K562 (cell line): Measurements from ENCODE around the gene POR. TPM values are rescaled to one million over a fixed set of nuclear protein-coding genes. Genes with fewer than 3 reads are reported as not detected.

Source experiments
- ARID2 ChIP-seq: fragments of 450-650 bp; IDR thresholded peaks from 2 replicates; pipeline ENCODE4 v1.6.1; 2017; ENCODE audit warnings: antibody characterized with exemption, mild to moderate bottlenecking
- BMI1 ChIP-seq: fragments of 150-350 bp; IDR thresholded peaks from 2 replicates; pipeline ENCODE4 v1.6.1; 2014; ENCODE audit warnings: low read length
- CBX3 ChIP-seq, 2 experiments: IDR thresholded peaks; 1 replicate in 1 of 2; 2 replicates in 1 of 2; pipeline ENCODE4 v1.6.1; 2012; ENCODE audit warnings: inconsistent platforms in 2 of 2, low read length in 2 of 2, borderline replicate concordance in 1 of 2, control low read depth in 1 of 2
- GATAD2A ChIP-seq: fragments of 450-650 bp; IDR thresholded peaks from 2 replicates; pipeline ENCODE4 v1.6.1; 2017
- GTF2A2 ChIP-seq: IDR thresholded peaks from 2 replicates; pipeline ENCODE4 v1.6.1; 2016; ENCODE audit warnings: mild to moderate bottlenecking, missing genetic modification characterization, missing compliant biosample characterization
- MNT ChIP-seq, 2 experiments: fragments of 450-650 bp; conservative IDR thresholded peaks; 2 replicates each; pipeline ENCODE4 v1.6.1; 2017; ENCODE audit warnings: mild to moderate bottlenecking in 2 of 2, moderate library complexity in 2 of 2
- NCOA2 ChIP-seq, 2 experiments: fragments of 450-650 bp; IDR thresholded peaks; 2 replicates each; pipeline ENCODE4 v1.6.1; 2018; ENCODE audit warnings: mild to moderate bottlenecking in 2 of 2, moderate library complexity in 1 of 2; ENCODE audit not compliant: partially characterized antibody in 2 of 2
- NFIX ChIP-seq: fragments of 250-450 bp; sonication (Bioruptor Pico); IDR thresholded peaks from 2 replicates; pipeline ENCODE4 v1.4.0; 2020; ENCODE audit warnings: low read depth, mild to moderate bottlenecking, moderate library complexity
- PHB ChIP-seq: fragments of 250-450 bp; sonication (Bioruptor Pico); IDR thresholded peaks from 2 replicates; pipeline ENCODE4 v1.5.0; 2021
- PHTF2 ChIP-seq: fragments of 250-450 bp; sonication (Bioruptor Pico); IDR thresholded peaks from 2 replicates; pipeline ENCODE4 v1.5.0; 2021; ENCODE audit warnings: mild to moderate bottlenecking
- RFX1 ChIP-seq: fragments of 450-650 bp; IDR thresholded peaks from 2 replicates; pipeline ENCODE4 v1.6.1; 2016; ENCODE audit warnings: mild to moderate bottlenecking, moderate library complexity
- STAT5B ChIP-seq: fragments of 250-450 bp; sonication (Bioruptor Pico); IDR thresholded peaks from 2 replicates; pipeline ENCODE4 v1.8.0; 2021; ENCODE audit warnings: mild to moderate bottlenecking, inconsistent platforms
- ZBTB1 ChIP-seq: sonication (generic); formaldehyde crosslinking; IDR thresholded peaks from 2 replicates; pipeline ENCODE4 v1.8.1; 2023; ENCODE audit warnings: missing genetic modification reagents, low read depth, mild to moderate bottlenecking, borderline replicate concordance
- ZNF24 ChIP-seq: fragments of 450-650 bp; IDR thresholded peaks from 2 replicates; pipeline ENCODE4 v1.6.1; 2016
- polyA plus RNA-seq, 8 experiments: library from polyadenylated mRNA; depleted of rRNA in 4 of 8; stranded (reverse) in 5 of 8; unstranded in 3 of 8; fragments of >200 nt; fragmentation: Nextera tagmentation in 2 of 8; fragmentation: Illumina TruSeq in 1 of 8; extraction: Ambion mirVana in 2 of 8; extraction: Trizol in 1 of 8; gene quantifications; 2 replicates each; pipeline versions ENCODE4 v1.2.1 to v1.2.3, GENCODE V29; 2011 to 2014; ENCODE audit warnings: inconsistent platforms in 1 of 8, missing spikeins in 1 of 8
- total RNA-seq, 7 experiments: library from RNA; depleted of rRNA in 6 of 7; stranded (reverse); fragments of >200 nt in 6 of 7; fragmentation: Illumina TruSeq in 2 of 7; extraction: Trizol in 2 of 7; gene quantifications; 2 replicates each; pipeline versions ENCODE4 v1.2.1 to v1.2.3, GENCODE V29; 2011 to 2021; ENCODE audit warnings: low replicate concordance in 1 of 7
- TF ChIP-seq, protein P1 (sequence below): fragments of 250-450 bp; sonication (Bioruptor Pico); IDR thresholded peaks from 2 replicates; pipeline ENCODE4 v1.4.0; 2020; ENCODE audit warnings: mild to moderate bottlenecking, moderate library complexity, borderline replicate concordance
- TF ChIP-seq, protein P2 (sequence below), 2 experiments: fragments of 450-650 bp; IDR thresholded peaks; 2 replicates each; pipeline ENCODE4 v1.6.1; 2016
- TF ChIP-seq, protein P3 (sequence below): fragments of 450-650 bp; IDR thresholded peaks from 2 replicates; pipeline ENCODE4 v1.6.1; 2016; ENCODE audit warnings: mild to moderate bottlenecking

POR gene
- total and polyA plus RNA-seq, 9 of the 15 experiments (the other 6 are each of a cell fraction or from before 2014, with no cell fraction given) = 4.7 to 142 (median 40.8) TPM

DNA sequence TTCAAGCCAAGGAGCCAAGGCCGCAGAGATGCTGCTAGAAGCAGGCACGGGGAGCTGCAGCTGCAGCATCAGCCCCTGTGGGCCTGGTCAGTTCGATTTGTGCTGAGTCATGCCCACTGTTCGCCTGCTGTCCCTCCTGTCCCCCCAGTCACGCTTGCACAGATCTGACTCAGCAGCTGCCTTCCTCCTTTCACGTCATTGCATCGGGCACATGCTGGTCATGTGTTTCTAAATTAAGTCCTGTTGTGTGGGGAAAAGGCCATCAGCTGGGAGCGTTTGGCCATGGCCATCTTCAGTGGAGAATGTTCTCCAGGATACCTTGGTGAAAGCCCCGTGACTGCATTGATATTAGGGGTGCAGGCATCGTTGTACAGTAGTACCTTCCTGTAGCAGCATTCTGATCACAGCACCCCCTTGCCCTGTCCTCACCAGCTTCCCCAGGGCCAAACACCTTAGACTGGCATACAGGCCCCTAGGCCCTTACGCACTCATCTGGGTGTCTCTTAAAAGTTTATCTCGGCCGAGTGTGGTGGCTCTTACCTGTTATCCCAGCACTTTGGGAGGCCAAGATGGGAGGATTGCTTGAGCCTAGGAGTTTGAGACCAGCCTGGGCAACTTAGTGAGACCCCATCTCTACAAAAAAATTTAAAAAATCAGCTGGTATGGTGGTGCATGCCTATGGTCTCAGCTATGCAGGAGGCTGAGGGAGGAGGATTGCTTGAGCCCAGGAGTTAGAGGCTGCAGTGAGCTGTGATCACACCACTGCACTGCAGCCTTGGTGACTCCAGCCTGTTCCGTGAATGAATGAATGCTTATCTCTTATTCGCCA lies 23.2 kb downstream of the POR start (continued):
- TF ChIP-seq ZNF24 = peak; percentile 37; the same call in 1 of the 2 replicates
- no peak for TF ChIP-seq BMI1
- TF ChIP-seq, protein P1, sequence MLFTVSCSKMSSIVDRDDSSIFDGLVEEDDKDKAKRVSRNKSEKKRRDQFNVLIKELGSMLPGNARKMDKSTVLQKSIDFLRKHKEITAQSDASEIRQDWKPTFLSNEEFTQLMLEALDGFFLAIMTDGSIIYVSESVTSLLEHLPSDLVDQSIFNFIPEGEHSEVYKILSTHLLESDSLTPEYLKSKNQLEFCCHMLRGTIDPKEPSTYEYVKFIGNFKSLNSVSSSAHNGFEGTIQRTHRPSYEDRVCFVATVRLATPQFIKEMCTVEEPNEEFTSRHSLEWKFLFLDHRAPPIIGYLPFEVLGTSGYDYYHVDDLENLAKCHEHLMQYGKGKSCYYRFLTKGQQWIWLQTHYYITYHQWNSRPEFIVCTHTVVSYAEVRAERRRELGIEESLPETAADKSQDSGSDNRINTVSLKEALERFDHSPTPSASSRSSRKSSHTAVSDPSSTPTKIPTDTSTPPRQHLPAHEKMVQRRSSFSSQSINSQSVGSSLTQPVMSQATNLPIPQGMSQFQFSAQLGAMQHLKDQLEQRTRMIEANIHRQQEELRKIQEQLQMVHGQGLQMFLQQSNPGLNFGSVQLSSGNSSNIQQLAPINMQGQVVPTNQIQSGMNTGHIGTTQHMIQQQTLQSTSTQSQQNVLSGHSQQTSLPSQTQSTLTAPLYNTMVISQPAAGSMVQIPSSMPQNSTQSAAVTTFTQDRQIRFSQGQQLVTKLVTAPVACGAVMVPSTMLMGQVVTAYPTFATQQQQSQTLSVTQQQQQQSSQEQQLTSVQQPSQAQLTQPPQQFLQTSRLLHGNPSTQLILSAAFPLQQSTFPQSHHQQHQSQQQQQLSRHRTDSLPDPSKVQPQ (CRISPR knock-in tag) = 0 out of 2 replicates have a peak, but pooled peaks have one; percentile 73
- TF ChIP-seq GTF2A2 (tag) = peak; percentile 27; the same call in 1 of the 2 replicates
- no peak for TF ChIP-seq NFIX (CRISPR knock-in tag)
- no peak for TF ChIP-seq ZBTB1 (CRISPR knock-in tag)
- TF ChIP-seq PHB (CRISPR knock-in tag) = 0 out of 2 replicates have a peak, but pooled peaks have one; percentile 64
- TF ChIP-seq, protein P2, sequence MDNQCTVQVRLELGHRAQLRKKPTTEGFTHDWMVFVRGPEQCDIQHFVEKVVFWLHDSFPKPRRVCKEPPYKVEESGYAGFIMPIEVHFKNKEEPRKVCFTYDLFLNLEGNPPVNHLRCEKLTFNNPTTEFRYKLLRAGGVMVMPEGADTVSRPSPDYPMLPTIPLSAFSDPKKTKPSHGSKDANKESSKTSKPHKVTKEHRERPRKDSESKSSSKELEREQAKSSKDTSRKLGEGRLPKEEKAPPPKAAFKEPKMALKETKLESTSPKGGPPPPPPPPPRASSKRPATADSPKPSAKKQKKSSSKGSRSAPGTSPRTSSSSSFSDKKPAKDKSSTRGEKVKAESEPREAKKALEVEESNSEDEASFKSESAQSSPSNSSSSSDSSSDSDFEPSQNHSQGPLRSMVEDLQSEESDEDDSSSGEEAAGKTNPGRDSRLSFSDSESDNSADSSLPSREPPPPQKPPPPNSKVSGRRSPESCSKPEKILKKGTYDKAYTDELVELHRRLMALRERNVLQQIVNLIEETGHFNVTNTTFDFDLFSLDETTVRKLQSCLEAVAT (IDR thresholded peaks at IDR 0.05) = 0 out of 4 replicates have a peak, but pooled peaks of 1 of the 2 experiments have one; percentile 33
- no peak for TF ChIP-seq ARID2
- TF ChIP-seq, protein P3, sequence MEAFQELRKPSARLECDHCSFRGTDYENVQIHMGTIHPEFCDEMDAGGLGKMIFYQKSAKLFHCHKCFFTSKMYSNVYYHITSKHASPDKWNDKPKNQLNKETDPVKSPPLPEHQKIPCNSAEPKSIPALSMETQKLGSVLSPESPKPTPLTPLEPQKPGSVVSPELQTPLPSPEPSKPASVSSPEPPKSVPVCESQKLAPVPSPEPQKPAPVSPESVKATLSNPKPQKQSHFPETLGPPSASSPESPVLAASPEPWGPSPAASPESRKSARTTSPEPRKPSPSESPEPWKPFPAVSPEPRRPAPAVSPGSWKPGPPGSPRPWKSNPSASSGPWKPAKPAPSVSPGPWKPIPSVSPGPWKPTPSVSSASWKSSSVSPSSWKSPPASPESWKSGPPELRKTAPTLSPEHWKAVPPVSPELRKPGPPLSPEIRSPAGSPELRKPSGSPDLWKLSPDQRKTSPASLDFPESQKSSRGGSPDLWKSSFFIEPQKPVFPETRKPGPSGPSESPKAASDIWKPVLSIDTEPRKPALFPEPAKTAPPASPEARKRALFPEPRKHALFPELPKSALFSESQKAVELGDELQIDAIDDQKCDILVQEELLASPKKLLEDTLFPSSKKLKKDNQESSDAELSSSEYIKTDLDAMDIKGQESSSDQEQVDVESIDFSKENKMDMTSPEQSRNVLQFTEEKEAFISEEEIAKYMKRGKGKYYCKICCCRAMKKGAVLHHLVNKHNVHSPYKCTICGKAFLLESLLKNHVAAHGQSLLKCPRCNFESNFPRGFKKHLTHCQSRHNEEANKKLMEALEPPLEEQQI = no peak
- no peak for TF ChIP-seq RFX1
- peak in 1 of 2 experiments; percentile 77; a peak in 2 of 3 replicates for TF ChIP-seq CBX3 (IDR thresholded peaks at IDR 0.05; ENCODE audit: borderline replicate concordance in 1 of 2, low read length in 2 of 2)
- peak in 1 of 2 experiments; percentile 62 for TF ChIP-seq NCOA2 (IDR thresholded peaks at IDR 0.05; ENCODE audit: partially characterized antibody in 2 of 2)
- peak; percentile 53 for TF ChIP-seq GATAD2A
- TF ChIP-seq PHTF2 (CRISPR knock-in tag) = 0 out of 2 replicates have a peak, but pooled peaks have one; percentile 45
- peak; percentile 95 to 98 for TF ChIP-seq MNT (conservative IDR thresholded peaks at IDR 0.05)
- no peak for TF ChIP-seq STAT5B (CRISPR knock-in tag)
